Left cardiac atrium (tissue), 4 donors: ENCODE results near the gene WHRN. TPM values are rescaled to one million over a fixed set of nuclear protein-coding genes. Genes with fewer than 3 reads are reported as not detected.
A peak's percentile ranks its signal among the peaks of the same experiment; 100 is the strongest.

Experiments
- ATAC-seq, 2 donors: fragments of 200-7000 bp; cut with Tn5 transposase; one replicate each; pipeline ENCODE4 v1.9.1; 2020; ENCODE audit warnings: mild to moderate bottlenecking in 2 of 2, moderate library complexity in 2 of 2
- DNase-seq: peaks from one replicate; pipeline ENCODE4 v3.0.0-alpha.2; 2020
- intact Hi-C, 2 donors: fragments of 100-400 bp; cut with DNase I; formaldehyde crosslinking; loops; one replicate each; pipeline versions ENCODE4 v1.14.1 to v1.15.1; 2022 to 2023
- total RNA-seq, 2 donors: library from RNA; stranded (reverse); fragmentation: NEBNext Ultra II Directional; extraction: Animal tissue kit (Norgen Biotek cat#: 25700); gene quantifications; one replicate each; pipeline ENCODE4 v1.2.1, GENCODE V29; 2021
- donor health status: DM: no; HTN: yes; CAD: no.
- donor health status: DM: no; HTN: yes; CAD: no; lungs with severe emphysema.
- donor health status: DM: yes; HTN: yes; CAD: no.
- donor health status: Dilated cardiomyopathy.

The WHRN gene
- total RNA-seq, 2 donors from 2014 or later, result 7.0 to 7.8 TPM

- ATAC-seq (peak in 1 of 2 donors; percentile 23), DNase-seq (no peak)
- intact Hi-C loops, result loop anchor here in 1 of 2 donors (10.0 kb wide), 2 partner anchors 241 to 601 kb away; partner anchors contain the start of gene TEX53
These were observed 91.4 kb downstream of the WHRN start for GRCh38 chr9:114413861-114414301.

GRCh38 chr9:114412048-114412683 lies 93.1 kb downstream of the WHRN start:
- ATAC-seq (no peak), DNase-seq (no peak)
- intact Hi-C loops, result loop anchor here in 1 of 2 donors (10.0 kb wide), 2 partner anchors 243 to 603 kb away; partner anchors contain the start of gene TEX53

- ATAC-seq (no peak), DNase-seq (no peak)
- intact Hi-C loops, result loop anchor here in 1 of 2 donors (10.0 kb wide), 2 partner anchors 243 to 603 kb away; partner anchors contain the start of gene TEX53
These were observed 93.8 kb downstream of the WHRN start for GRCh38 chr9:114411452-114411851.

GRCh38 chr9:114410910-114411309 lies 94.4 kb downstream of the WHRN start:
- intact Hi-C loops, result loop anchor here in 1 of 2 donors (10.0 kb wide), 2 partner anchors 244 to 604 kb away; partner anchors contain the start of gene TEX53

GRCh38 chr9:114409842-114410241 lies 95.4 kb downstream of the WHRN start:
- intact Hi-C loops, result loop anchor here in 1 of 2 donors (10.0 kb wide), 2 partner anchors 245 to 605 kb away; partner anchors contain the start of gene TEX53
- no peak for ATAC-seq

More at GRCh38 chr9:114410910-114411309, 94.4 kb downstream of the WHRN start:
- DNase-seq, result no peak
- ATAC-seq, result no peak

GRCh38 chr9:114409103-114409780 lies 96.0 kb downstream of the WHRN start:
- DNase-seq, result no peak
- ATAC-seq, result no peak
- intact Hi-C loops, result no loop called here

More at GRCh38 chr9:114409842-114410241, 95.4 kb downstream of the WHRN start:
- no peak for DNase-seq

GRCh38 chr9:114408645-114409044 lies 96.6 kb downstream of the WHRN start:
- intact Hi-C loops, result no loop called here
- no peak for DNase-seq
- no peak for ATAC-seq

- ATAC-seq (no peak), DNase-seq (no peak)
- intact Hi-C loops, result no loop called here
These were observed 97.4 kb downstream of the WHRN start for GRCh38 chr9:114407889-114408288.

GRCh38 chr9:114406441-114406840 lies 98.8 kb downstream of the WHRN start:
- no peak for ATAC-seq
- DNase-seq, result no peak
- intact Hi-C loops, result no loop called here

GRCh38 chr9:114405294-114406034 lies 99.8 kb downstream of the WHRN start:
- intact Hi-C loops, result loop anchor here in 1 of 2 donors (2.0 kb wide), 2 partner anchors 249 to 609 kb away; no protein-coding TSS in a partner anchor
- DNase-seq (peak; percentile 79), ATAC-seq (peak; percentile 92 to 93)

- intact Hi-C loops, result loop anchor here in 1 of 2 donors (2.0 kb wide), 2 partner anchors 250 to 610 kb away; no protein-coding TSS in a partner anchor
- ATAC-seq, result no peak
- no peak for DNase-seq
These were observed 100.7 kb downstream of the WHRN start for GRCh38 chr9:114404531-114404930.

GRCh38 chr9:114403153-114403756 lies 102.0 kb downstream of the WHRN start:
- intact Hi-C loops, result no loop called here
- DNase-seq, result no peak
- ATAC-seq, result no peak

- no peak for DNase-seq
- ATAC-seq, result no peak
- intact Hi-C loops, result no loop called here
These were observed 103.9 kb downstream of the WHRN start for GRCh38 chr9:114401344-114401743.

GRCh38 chr9:114400772-114401171 lies 104.5 kb downstream of the WHRN start:
- ATAC-seq (no peak), DNase-seq (no peak)
- intact Hi-C loops, result no loop called here

- ATAC-seq (no peak), DNase-seq (no peak)
- intact Hi-C loops, result no loop called here
These were observed 105.1 kb downstream of the WHRN start for GRCh38 chr9:114400219-114400618.

- no peak for ATAC-seq
- intact Hi-C loops, result no loop called here
- no peak for DNase-seq
These were observed 105.9 kb downstream of the WHRN start for GRCh38 chr9:114399381-114399780.

GRCh38 chr9:114397848-114398605 lies 107.2 kb downstream of the WHRN start:
- intact Hi-C loops, result no loop called here
- peak; percentile 94 to 96 for ATAC-seq

GRCh38 chr9:114397219-114397847 lies 107.9 kb downstream of the WHRN start:
- DNase-seq (no peak), ATAC-seq (peak; percentile 2 to 19)
- intact Hi-C loops, result no loop called here

More at GRCh38 chr9:114397848-114398605, 107.2 kb downstream of the WHRN start:
- peak; percentile 98 for DNase-seq
